CD4-positive, alpha-beta T cell treated with Interleukin-6 for 4 hours (primary cell): Measurements from ENCODE around the gene TLNRD1.

Experiments used
- DNase-seq: peaks from one replicate; pipeline ENCODE4 v3.0.0-alpha.2; 2020; ENCODE audit warnings: mixed read lengths

TLNRD1 gene

GRCh38 chr15:81002331-81003096 is 1.8 kb downstream of the TLNRD1 start:
- DNase-seq: no peak

GRCh38 chr15:81003097-81003350 is 2.3 kb downstream of the TLNRD1 start:
- no peak for DNase-seq

GRCh38 chr15:81006124-81006523 is 5.4 kb downstream of the TLNRD1 start:
- DNase-seq: no peak

- DNase-seq: no peak
Observed at GRCh38 chr15:81007428-81008064, 6.8 kb downstream of the TLNRD1 start.

- DNase-seq: no peak
Observed at GRCh38 chr15:81008312-81008711, 7.6 kb downstream of the TLNRD1 start.

- no peak for DNase-seq
Observed at GRCh38 chr15:81010086-81010485, 9.4 kb downstream of the TLNRD1 start.

GRCh38 chr15:81011593-81011992 is 10.9 kb downstream of the TLNRD1 start:
- DNase-seq: no peak

- no peak for DNase-seq
Observed at GRCh38 chr15:81012588-81012987, 11.9 kb downstream of the TLNRD1 start.

GRCh38 chr15:81013396-81013929 is 12.7 kb downstream of the TLNRD1 start:
- DNase-seq: no peak

GRCh38 chr15:81014446-81015093 is 13.8 kb downstream of the TLNRD1 start:
- DNase-seq: no peak

- DNase-seq: no peak
Observed at GRCh38 chr15:81015621-81016488, 15.1 kb downstream of the TLNRD1 start.

GRCh38 chr15:81016489-81017068 is 15.9 kb downstream of the TLNRD1 start:
- no peak for DNase-seq

GRCh38 chr15:81018197-81018596 is 17.5 kb downstream of the TLNRD1 start:
- no peak for DNase-seq

- no peak for DNase-seq
Observed at GRCh38 chr15:81021321-81021720, 20.6 kb downstream of the TLNRD1 start.

GRCh38 chr15:81023483-81024264 is 23.0 kb downstream of the TLNRD1 start:
- no peak for DNase-seq

- no peak for DNase-seq
Observed at GRCh38 chr15:81024265-81024872, 23.6 kb downstream of the TLNRD1 start.

- DNase-seq: no peak
Observed at GRCh38 chr15:81024936-81025335, 24.2 kb downstream of the TLNRD1 start.

GRCh38 chr15:81025721-81026370 is 25.1 kb downstream of the TLNRD1 start:
- no peak for DNase-seq

- DNase-seq: no peak
Observed at GRCh38 chr15:81026836-81027599, 26.3 kb downstream of the TLNRD1 start.
